GM15510 (cell line): ENCODE measurements around the gene THSD4.

Experiments used
- POLR2A ChIP-seq: IDR thresholded peaks from 3 replicates; pipeline ENCODE4 v1.6.1; 2011; ENCODE audit warnings: borderline replicate concordance; ENCODE audit not compliant: insufficient read length; ENCODE audit errors: extremely low read depth

Gene THSD4

GRCh38 chr15:71707230-71708050, 592.2 kb downstream of the THSD4 start:
- TF ChIP-seq POLR2A: no peak

- no peak for TF ChIP-seq POLR2A
These were observed 592.8 kb downstream of the THSD4 start for GRCh38 chr15:71708051-71708429.

- TF ChIP-seq POLR2A: no peak
These were observed 593.5 kb downstream of the THSD4 start for GRCh38 chr15:71708741-71709140.

GRCh38 chr15:71709808-71710418, 594.6 kb downstream of the THSD4 start:
- no peak for TF ChIP-seq POLR2A

GRCh38 chr15:71712182-71712581, 596.9 kb downstream of the THSD4 start:
- TF ChIP-seq POLR2A: no peak

GRCh38 chr15:71713191-71713809, 598.0 kb downstream of the THSD4 start:
- TF ChIP-seq POLR2A: no peak

- no peak for TF ChIP-seq POLR2A
These were observed 600.6 kb downstream of the THSD4 start for GRCh38 chr15:71715914-71716313.

- TF ChIP-seq POLR2A: no peak
These were observed 601.7 kb downstream of the THSD4 start for GRCh38 chr15:71716990-71717389.

GRCh38 chr15:71718116-71718910, 603.0 kb downstream of the THSD4 start:
- no peak for TF ChIP-seq POLR2A

GRCh38 chr15:71723344-71723743, 608.1 kb downstream of the THSD4 start:
- no peak for TF ChIP-seq POLR2A

GRCh38 chr15:71728881-71729280, 613.6 kb downstream of the THSD4 start:
- TF ChIP-seq POLR2A: no peak

GRCh38 chr15:71729319-71729718, 614.0 kb downstream of the THSD4 start:
- no peak for TF ChIP-seq POLR2A

- TF ChIP-seq POLR2A: no peak
These were observed 615.2 kb downstream of the THSD4 start for GRCh38 chr15:71730277-71731144.

GRCh38 chr15:71732636-71733035, 617.4 kb downstream of the THSD4 start:
- TF ChIP-seq POLR2A: no peak
